Calu3 (cell line): ENCODE results near the gene NSD1. TPM values are rescaled to one million over a fixed set of nuclear protein-coding genes. Genes with fewer than 3 reads are reported as not detected.

ENCODE experiments used
- BruUV-seq: library from RNA; stranded (reverse); fragments of 400-500 nt; replicated peaks from 2 replicates; lab custom pipeline; 2021; lab: Mats Ljungman, UMichigan
- CTCF ChIA-PET: fragments of 300-600 bp; sonication (Branson Sonifier 250); formaldehyde crosslinking; loops from one replicate; lab custom pipeline; 2022; ENCODE audit warnings: antibody characterized with exemption; lab: Charles Lee
- DNase-seq: peaks from one replicate; pipeline ENCODE4 v3.0.0; 2022
- H3K27ac Mint-ChIP-seq: one replicate; pipeline ENCODE4 v1.8.0; 2022; ENCODE audit warnings: mixed read lengths; ENCODE audit not compliant: unreplicated experiment
- H3K27me3 Mint-ChIP-seq: one replicate; pipeline ENCODE4 v1.8.0; 2022; ENCODE audit warnings: mixed read lengths; ENCODE audit not compliant: unreplicated experiment
- H3K36me3 Mint-ChIP-seq: one replicate; pipeline ENCODE4 v1.8.0; 2022; ENCODE audit warnings: mild to moderate bottlenecking, moderate library complexity, mixed read lengths; ENCODE audit not compliant: insufficient read depth, unreplicated experiment
- H3K4me1 Mint-ChIP-seq: one replicate; pipeline ENCODE4 v1.8.0; 2022; ENCODE audit warnings: mild to moderate bottlenecking, low read depth, mixed read lengths; ENCODE audit not compliant: unreplicated experiment
- H3K4me3 Mint-ChIP-seq: one replicate; pipeline ENCODE4 v1.8.0; 2022; ENCODE audit warnings: mild to moderate bottlenecking, low read depth, moderate library complexity, mixed read lengths; ENCODE audit not compliant: unreplicated experiment
- H3K9me3 Mint-ChIP-seq: one replicate; pipeline ENCODE4 v1.8.0; 2022; ENCODE audit warnings: low read depth, mixed read lengths; ENCODE audit not compliant: unreplicated experiment
- intact Hi-C: fragments of 100-400 bp; cut with micrococcal nuclease; formaldehyde crosslinking; loops from one replicate; pipeline ENCODE4 v1.10.0; 2022; ENCODE audit not compliant: unreplicated experiment
- total RNA-seq: library from RNA; stranded (reverse); gene quantifications from 2 replicates; pipeline ENCODE4 v1.2.3, GENCODE V29; 2022
- TF ChIP-seq, protein P1 (sequence below): fragments of 200-600 bp; IDR thresholded peaks from one replicate; pipeline ENCODE4 v1.8.0; 2022; ENCODE audit warnings: antibody characterized with exemption; ENCODE audit not compliant: unreplicated experiment

NSD1 gene
- total RNA-seq, 1 experiment from 2014 or later: 61.4 TPM

DNA sequence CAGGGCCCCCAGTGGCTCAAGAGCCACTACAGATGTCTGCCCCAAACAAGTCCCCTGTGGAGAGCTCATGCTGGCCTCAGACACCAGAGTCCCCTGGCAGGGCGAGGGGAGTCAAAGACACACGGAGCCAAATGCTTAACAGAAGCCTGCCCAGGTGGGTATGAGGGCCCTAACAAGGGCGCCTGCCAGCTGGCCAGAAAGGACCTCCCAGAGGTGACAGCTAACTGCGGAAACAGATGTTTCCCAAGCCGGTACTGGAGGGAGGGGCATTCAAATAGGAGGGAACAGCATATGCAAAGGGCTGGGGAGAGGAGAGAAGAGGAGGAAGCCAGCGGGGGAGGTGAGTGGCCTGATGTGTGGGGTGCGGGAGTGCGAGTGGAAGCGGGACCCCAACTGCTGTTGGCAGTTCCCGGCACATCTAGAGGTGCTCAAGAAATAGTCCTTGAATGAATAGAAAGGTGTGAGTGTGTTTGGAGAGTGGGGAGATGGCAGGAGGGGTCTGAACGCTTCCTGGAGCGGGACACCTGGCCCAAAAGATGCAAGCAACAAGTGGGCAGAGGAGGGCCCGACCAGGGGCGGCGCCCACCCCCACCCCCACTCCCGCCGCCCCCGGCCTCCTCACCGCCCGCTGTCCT is 177.3 kb downstream of the NSD1 start:
- H3K27me3 Mint-ChIP-seq: no peaks in the 10 kb centered on the region
- H3K4me3 Mint-ChIP-seq: peak overlapping the region; percentile 71
- peaks cover 45% of the 10 kb centered on the region for H3K4me1 Mint-ChIP-seq
- TF ChIP-seq, protein P1, sequence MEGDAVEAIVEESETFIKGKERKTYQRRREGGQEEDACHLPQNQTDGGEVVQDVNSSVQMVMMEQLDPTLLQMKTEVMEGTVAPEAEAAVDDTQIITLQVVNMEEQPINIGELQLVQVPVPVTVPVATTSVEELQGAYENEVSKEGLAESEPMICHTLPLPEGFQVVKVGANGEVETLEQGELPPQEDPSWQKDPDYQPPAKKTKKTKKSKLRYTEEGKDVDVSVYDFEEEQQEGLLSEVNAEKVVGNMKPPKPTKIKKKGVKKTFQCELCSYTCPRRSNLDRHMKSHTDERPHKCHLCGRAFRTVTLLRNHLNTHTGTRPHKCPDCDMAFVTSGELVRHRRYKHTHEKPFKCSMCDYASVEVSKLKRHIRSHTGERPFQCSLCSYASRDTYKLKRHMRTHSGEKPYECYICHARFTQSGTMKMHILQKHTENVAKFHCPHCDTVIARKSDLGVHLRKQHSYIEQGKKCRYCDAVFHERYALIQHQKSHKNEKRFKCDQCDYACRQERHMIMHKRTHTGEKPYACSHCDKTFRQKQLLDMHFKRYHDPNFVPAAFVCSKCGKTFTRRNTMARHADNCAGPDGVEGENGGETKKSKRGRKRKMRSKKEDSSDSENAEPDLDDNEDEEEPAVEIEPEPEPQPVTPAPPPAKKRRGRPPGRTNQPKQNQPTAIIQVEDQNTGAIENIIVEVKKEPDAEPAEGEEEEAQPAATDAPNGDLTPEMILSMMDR: no peak
- peak overlapping the region; percentile 14 for H3K27ac Mint-ChIP-seq
- intact Hi-C loops: loop anchor here (5.0 kb wide), 1 partner anchor 141 kb away; no protein-coding TSS in a partner anchor
- DNase-seq: peak; percentile 46
- CTCF ChIA-PET: interaction anchor here (0.9 to 2.8 kb wide), 9 partner anchors 10 to 144 kb away, joined by 3 to 19 read pairs (median 9); partner anchors contain the start of genes LMAN2 and PRR7
- no peaks in the 10 kb centered on the region for H3K9me3 Mint-ChIP-seq
- BruUV-seq: no TSS peak
- H3K36me3 Mint-ChIP-seq: peaks cover 66% of the 10 kb centered on the region

DNA sequence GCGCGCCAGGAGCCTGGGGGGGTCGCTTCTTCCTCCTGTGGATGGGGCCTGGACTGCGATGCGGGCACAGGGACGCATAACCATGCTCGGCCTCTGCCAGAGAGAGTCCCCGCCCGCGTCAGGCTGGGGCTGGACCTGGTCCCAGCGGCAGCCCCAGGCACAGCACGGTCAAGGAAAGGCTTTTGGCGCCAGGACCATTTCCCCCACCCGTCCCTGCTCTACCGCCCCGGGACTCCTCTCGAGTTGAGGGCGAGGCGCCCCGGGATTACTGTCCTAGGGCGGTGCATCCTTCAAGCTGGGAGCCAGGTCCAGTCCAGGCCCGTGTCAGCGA is 177.8 kb downstream of the NSD1 start:
- no TSS peak for BruUV-seq
- H3K4me1 Mint-ChIP-seq: peaks cover 45% of the 10 kb centered on the region
- H3K36me3 Mint-ChIP-seq: peaks cover 66% of the 10 kb centered on the region
- H3K27me3 Mint-ChIP-seq: no peaks in the 10 kb centered on the region
- no peaks in the 10 kb centered on the region for H3K9me3 Mint-ChIP-seq
- CTCF ChIA-PET: interaction anchor here (2.8 kb wide), 1 partner anchor 79 kb away, joined by 18 read pairs; no protein-coding TSS in a partner anchor
- DNase-seq: peak; percentile 39
- H3K27ac Mint-ChIP-seq: peak overlapping the region; percentile 79
- peak overlapping the region; percentile 71 for H3K4me3 Mint-ChIP-seq
- intact Hi-C loops: loop anchor here (5.0 kb wide), 1 partner anchor 141 kb away; no protein-coding TSS in a partner anchor
- TF ChIP-seq, protein P1: no peak

DNA sequence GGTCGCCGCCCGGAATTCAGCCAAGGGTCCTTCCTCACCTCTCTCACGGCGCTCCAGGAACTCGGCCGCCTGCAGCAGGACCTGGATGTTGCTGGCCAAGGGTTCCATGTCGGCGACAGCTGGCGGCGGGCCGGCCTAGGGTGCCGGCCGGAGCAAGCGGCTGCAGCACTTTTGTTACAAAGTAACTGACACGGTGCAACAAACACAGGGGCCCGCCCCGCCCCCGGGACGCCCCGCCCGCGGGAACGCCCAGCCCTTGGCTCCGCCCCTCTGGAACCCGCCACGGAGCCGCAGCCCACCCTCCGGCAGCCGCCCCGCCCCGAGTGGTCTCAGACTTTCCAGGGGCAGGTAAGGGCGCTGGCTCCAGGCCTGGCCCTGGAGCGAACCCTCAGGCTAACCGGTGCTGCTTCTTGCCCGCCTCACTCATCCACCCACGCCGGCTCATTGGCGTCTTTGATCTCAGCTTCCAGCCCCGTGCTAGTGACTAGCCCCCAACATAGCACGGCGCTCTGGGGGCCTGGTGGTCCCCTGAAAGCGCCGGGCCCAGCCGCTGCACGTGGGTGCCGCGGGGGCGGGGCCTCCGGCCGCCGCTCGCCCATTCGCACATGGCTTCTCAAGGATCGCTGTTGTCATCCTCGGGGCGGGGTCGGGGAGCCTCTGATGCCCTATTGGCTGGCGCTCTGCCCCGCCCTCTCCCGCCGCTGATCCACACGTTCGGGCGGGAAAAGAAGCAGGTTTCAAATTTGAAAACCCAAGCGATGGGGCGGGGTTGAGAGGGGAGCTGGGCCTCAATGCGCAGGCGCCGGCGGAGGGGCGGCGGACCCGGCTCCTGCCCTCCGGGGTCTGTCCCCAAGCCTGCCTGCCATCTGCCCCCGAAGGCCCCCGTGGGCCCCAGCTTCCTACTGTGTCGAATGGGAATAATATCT is 178.4 kb downstream of the NSD1 start, which contains the start of gene MXD3:
Gene MXD3 (minus strand): TSS at position 176 of the 926 bp plus-strand sequence. CDS start 68 bp downstream, at position 108.
- TF ChIP-seq, protein P1: no peak
- H3K27me3 Mint-ChIP-seq: no peaks in the 10 kb centered on the region
- intact Hi-C loops: loop anchor here (5.0 kb wide), 1 partner anchor 140 kb away; no protein-coding TSS in a partner anchor
- peak within 1 kb of the TSS; percentile 79 for H3K27ac Mint-ChIP-seq
- H3K9me3 Mint-ChIP-seq: no peaks in the 10 kb centered on the region
- peaks cover 42% of the 10 kb centered on the region for H3K4me1 Mint-ChIP-seq
- BruUV-seq: no TSS peak
- peaks cover 66% of the 10 kb centered on the region for H3K36me3 Mint-ChIP-seq
- CTCF ChIA-PET: interaction anchor here (0.8 to 2.8 kb wide), 7 partner anchors 10 to 145 kb away, joined by 3 to 18 read pairs (median 5); partner anchors contain the start of gene GRK6
- peak within 1 kb of the TSS; percentile 71 for H3K4me3 Mint-ChIP-seq
- peak; percentile 99 for DNase-seq

DNA sequence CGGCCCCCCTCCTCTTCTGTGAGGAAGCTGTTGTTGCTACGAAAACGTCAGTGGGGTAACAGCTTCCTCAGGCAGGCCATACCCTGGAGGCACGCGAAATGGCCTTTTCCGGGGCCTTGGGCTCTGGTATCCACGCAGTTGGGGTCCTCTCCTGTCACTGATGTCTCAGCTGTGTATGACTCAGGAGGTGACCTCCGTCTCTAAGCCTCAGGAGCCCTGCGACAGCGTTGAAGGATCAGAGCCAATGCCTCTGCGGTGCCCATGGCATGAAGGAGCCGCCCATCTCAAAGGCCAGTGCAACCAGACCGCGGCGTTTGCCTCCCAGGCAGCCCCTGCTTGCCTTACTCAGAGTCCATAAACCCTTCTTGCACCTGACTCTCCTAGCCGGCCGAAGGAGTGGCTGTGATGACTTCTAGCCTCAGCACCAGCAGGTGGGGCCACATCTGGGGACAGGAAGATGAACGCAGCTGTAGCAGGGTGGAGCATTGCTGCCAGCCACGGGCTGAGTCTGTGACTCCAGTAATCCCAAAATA is 179.1 kb downstream of the NSD1 start:
- TF ChIP-seq, protein P1: no peak
- Mint-ChIP-seq H3K9me3 (no peaks in the 10 kb centered on the region), H3K36me3 (peaks cover 60% of the 10 kb centered on the region), H3K27ac (peak overlapping the region; percentile 79), H3K27me3 (no peaks in the 10 kb centered on the region), H3K4me3 (peak overlapping the region; percentile 71), H3K4me1 (peaks cover 47% of the 10 kb centered on the region)
- TSS peak; percentile 73 for BruUV-seq
- CTCF ChIA-PET: interaction anchor here (0.6 to 1.2 kb wide), 7 partner anchors 11 to 145 kb away, joined by 3 to 10 read pairs (median 5); partner anchors contain the start of gene GRK6
- intact Hi-C loops: loop anchor here (5.0 kb wide), 1 partner anchor 140 kb away; no protein-coding TSS in a partner anchor
- DNase-seq: peak; percentile 65
